SW 1271 (cell line): ENCODE measurements around the gene MMP14.

Experiments used
- DNase-seq, 2 experiments: peaks; one replicate each; lab custom pipeline; 2025; lab: John Stamatoyannopoulos, UW

Gene MMP14

GRCh38 chr14:22861651-22862050 is 25.3 kb downstream of the MMP14 start:
- DNase-seq = no peak

GRCh38 chr14:22864979-22865378 is 28.6 kb downstream of the MMP14 start:
- no peak for DNase-seq

GRCh38 chr14:22865424-22866405 is 29.3 kb downstream of the MMP14 start:
- DNase-seq = no peak

- no peak for DNase-seq
Measured at GRCh38 chr14:22866874-22867273, 30.5 kb downstream of the MMP14 start.

GRCh38 chr14:22870811-22871223 is 34.4 kb downstream of the MMP14 start:
- DNase-seq = no peak

- DNase-seq = peak; percentile 85 to 96
Measured at GRCh38 chr14:22871224-22872032, 35.0 kb downstream of the MMP14 start, which contains the start of gene LRP10. Gene LRP10 (plus strand): TSS chr14:22871740. CDS start chr14:22872304, 564 bp downstream.

- peak; percentile 33 to 80 for DNase-seq
Measured at GRCh38 chr14:22872033-22872832, 35.8 kb downstream of the MMP14 start.

- no peak for DNase-seq
Measured at GRCh38 chr14:22872833-22873520, 36.6 kb downstream of the MMP14 start.

- DNase-seq = no peak
Measured at GRCh38 chr14:22875003-22875747, 38.8 kb downstream of the MMP14 start.

- no peak for DNase-seq
Measured at GRCh38 chr14:22875748-22876319, 39.4 kb downstream of the MMP14 start.

GRCh38 chr14:22877000-22877501 is 40.7 kb downstream of the MMP14 start:
- no peak for DNase-seq

GRCh38 chr14:22878271-22879246 is 42.2 kb downstream of the MMP14 start:
- DNase-seq = no peak

GRCh38 chr14:22882064-22882463 is 45.7 kb downstream of the MMP14 start:
- DNase-seq = no peak

GRCh38 chr14:22882529-22883172 is 46.3 kb downstream of the MMP14 start:
- no peak for DNase-seq

- no peak for DNase-seq
Measured at GRCh38 chr14:22883173-22883976, 47.0 kb downstream of the MMP14 start, which contains the start of gene REM2. Gene REM2 (plus strand): TSS chr14:22883222. CDS start chr14:22883288, 66 bp downstream.

GRCh38 chr14:22884076-22884737 is 47.8 kb downstream of the MMP14 start:
- no peak for DNase-seq
